Fibroblast of skin of left quadriceps (primary cell): ENCODE results near the gene SSH2.

ENCODE experiments used
- DNase-seq, 2 experiments: peaks; one replicate each; pipeline ENCODE4 v3.0.0-alpha.2; 2013; ENCODE audit warnings: low read depth in 2 of 2

Gene SSH2

DNA sequence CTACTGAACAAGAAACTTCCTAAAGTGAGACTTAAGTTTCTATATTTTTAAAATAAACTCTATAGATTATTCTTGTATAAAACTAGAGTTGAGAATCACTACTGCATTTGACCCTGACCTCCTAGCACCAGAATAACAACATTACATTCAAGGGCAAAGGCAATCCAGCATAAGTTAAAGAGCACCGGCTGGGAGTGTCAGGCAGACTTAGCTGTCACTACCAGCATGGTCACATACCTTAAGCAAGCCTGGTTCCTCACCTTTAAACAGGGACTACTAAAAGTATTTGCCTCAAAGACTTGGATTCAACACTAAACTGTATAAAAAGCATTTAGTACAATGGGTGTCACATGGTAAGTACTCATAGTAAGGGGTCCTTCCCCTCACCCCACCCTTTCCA lies 90.4 kb downstream of the SSH2 start:
- no peak for DNase-seq

DNA sequence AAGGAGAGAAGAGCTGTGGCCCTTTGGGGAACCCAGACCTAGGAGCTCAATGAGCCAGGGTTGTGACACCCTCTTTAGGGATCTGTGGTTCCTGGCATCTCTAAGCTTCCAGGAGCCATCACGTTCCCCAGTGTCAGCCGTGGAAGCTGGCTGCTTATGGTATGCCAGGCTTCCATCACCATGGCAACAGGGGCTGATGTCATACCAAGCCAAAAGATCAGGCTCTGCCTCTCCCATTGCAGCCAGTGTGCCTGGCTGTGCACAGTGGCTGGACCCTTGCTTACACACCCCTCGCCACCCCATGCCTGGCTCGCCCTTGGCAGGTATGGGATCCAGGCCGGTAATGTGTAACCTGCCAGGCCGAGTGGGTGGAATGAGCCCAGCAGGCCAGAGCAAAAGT lies 91.1 kb downstream of the SSH2 start:
- no peak for DNase-seq

DNA sequence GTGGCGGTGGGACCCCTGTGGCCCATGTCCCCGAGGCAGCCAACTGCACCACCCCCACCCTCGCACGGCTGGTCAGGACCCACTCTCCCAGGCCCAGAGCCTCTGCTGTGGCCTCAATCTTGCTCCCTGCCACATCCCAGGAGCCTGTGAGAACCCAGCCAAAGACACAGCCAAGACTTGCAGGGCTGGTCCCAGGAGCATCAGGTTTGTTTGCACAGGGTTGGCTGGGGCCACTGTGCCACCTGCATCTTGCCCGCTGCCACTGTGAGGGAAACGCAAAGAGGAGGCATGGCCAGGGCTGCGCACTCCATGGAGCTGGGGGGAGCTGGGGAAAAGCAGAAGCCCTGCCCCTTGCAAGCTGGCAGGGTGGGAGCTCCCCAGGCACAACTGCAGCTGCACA lies 92.5 kb downstream of the SSH2 start:
- DNase-seq = no peak

DNA sequence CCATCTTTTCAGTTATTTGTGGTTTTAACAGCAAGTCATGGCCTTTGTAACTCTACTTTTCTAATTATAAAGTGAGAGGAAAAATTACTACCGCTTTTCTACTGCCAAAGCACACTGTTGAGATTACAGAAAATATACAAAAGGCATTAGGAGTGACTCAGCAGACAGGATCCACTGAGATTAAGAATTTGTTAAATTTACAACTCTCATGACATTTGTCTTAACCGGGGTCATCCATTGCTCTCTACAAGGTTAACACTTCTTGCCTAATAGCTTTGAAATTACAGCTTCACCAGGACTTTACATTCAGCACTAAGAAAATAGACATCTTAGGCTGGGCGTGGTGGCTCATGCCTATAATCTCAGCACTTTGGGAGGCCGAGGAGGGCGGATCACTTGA lies 93.4 kb downstream of the SSH2 start:
- DNase-seq = peak; percentile 52 to 57

GRCh38 chr17:29835435-29836351 lies 94.3 kb downstream of the SSH2 start:
- DNase-seq = no peak

DNA sequence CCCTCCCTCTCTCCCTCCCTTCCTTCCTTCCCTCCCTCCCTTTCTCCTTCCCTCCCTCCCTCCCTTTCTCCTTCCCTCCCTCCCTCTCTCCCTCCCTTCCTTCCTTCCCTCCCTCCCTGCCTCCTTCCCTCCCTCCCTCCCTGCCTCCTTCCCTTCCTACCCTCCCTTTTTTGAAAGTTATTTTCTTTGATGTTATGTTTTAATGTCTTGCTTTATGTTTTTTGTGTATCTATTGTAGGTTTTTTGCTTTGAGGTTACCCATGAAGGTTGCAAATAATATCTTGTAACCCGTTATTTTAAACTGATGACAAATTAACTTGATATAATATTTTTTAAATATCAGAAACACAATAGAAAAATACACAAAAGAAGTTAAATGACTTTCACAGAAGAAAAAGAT lies 96.2 kb downstream of the SSH2 start:
- DNase-seq = no peak

- no peak for DNase-seq
Observed at GRCh38 chr17:29828676-29829284, 101.2 kb downstream of the SSH2 start.

DNA sequence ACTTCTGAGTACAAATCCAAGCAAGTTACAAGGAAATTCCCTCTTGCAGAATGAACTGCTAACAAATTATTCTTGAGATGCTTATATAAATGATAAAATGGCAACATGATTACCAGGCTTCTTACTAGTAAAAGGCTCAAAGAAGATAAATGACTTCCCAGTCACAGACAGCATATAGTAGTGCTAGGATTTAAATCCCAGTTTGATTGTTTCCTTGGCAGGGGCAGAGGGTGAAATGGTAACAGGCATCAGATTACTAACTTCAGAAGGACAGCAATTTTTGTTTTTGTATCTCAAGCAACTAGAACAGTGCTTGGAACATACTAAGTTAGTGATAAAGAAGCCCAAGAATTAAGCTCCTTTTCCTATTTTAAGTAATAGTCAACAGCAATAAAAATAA lies 102.8 kb downstream of the SSH2 start:
- DNase-seq = no peak

DNA sequence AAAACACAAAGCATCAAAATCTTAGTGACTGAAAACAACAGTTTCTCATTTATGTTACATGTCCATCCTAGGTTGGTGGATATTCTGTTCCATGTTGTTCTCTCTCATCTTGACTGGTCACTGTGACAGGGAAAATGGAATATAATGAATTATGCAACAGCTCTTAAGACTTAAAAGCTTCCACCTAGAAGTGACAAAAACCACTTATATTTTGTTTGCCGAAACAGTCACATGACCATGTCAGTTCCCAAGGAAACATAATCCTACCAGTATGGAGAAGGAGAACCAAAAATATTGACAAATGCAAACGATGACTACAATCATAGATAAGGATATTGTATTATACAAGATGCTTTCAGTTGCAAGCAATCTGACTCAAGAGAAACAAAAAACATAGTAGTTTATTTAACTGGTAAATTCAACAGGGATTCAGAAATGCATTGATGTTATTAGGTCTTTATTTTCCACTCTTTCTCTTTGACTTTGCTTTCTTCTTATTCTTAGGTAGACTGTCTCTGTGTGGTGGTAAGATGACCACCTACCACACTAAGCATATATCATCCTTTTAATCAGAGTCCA lies 103.8 kb downstream of the SSH2 start:
- no peak for DNase-seq

DNA sequence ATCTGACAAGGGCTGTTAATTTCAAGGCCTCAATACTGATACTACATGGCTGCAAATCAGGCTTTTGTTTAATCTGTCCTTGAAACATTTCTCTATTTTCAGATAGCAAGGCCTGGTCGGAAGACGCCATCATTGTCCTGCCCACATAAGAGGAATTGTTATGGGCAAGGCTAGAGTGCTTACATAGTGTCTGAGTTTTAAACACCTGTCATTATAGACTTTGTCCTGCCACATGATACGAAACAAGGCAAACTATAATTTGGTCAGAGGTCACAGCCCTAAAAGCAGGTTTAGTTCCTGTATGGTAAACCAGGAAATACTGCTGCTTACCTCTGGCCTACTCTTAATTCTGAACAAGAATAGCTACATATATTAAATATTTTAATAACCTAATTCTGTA lies 104.4 kb downstream of the SSH2 start:
- DNase-seq = no peak

DNA sequence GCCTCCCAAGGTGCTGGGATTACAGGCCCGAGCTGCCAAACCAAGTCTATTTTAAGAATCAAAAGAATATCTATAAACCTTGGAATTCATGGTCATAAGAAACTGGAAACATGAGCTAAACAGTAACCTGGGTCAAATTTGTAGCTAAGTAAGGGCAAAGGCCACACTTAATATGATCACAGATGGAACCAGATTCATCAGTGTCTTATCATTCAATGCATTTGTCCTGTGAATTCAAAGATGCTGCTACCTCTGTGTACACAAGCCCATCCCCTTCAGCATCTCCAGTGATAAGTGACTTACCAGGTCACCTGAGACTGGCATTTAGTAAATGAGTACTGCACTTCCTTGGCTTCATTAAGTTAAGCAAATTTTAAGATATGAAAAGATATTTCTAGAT lies 108.1 kb downstream of the SSH2 start:
- no peak for DNase-seq

GRCh38 chr17:29820425-29820824 lies 109.6 kb downstream of the SSH2 start:
- DNase-seq = no peak

GRCh38 chr17:29807520-29808361 lies 122.3 kb downstream of the SSH2 start:
- peak; percentile 43 to 46 for DNase-seq

- no peak for DNase-seq
Observed at GRCh38 chr17:29802246-29802645, 127.8 kb downstream of the SSH2 start.

GRCh38 chr17:29800457-29800856 lies 129.6 kb downstream of the SSH2 start:
- DNase-seq = no peak

DNA sequence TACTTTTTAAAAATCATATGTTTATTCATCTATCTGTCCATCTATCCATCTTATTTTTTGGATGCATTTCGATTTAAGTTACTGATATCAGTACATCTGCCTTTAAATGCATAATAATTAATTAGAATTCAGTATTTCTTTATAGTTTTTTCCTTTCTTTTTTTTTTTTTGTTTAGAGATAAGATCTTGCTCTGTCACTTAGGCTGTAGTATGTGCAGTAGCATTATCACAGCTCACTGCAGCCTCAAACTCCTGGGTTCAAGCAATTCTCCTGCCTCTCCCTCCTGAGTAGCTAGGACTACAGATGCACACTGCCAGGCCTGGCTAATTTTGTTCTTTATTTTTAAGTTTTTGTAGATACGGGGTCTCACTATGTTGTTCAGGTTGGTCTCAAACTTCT lies 133.4 kb downstream of the SSH2 start:
- no peak for DNase-seq

DNA sequence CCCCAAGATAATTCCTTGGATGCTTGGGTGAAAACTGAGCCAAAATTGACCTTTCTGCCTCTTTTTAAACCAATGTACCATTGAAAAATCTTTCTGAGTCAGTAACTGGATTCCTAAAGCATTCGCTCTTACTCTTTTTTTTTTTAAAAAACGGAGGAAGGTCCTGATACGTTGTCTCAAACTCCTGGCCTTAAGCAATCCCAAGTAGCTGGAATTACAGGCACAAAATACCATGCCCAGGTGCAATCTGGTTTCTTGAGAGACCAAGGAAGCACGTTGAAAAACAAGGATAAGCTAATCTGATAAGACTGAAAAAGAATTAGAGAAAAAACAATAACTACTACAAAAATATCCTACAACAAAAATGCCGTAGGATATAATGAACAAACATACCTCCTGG lies 136.5 kb downstream of the SSH2 start:
- no peak for DNase-seq

DNA sequence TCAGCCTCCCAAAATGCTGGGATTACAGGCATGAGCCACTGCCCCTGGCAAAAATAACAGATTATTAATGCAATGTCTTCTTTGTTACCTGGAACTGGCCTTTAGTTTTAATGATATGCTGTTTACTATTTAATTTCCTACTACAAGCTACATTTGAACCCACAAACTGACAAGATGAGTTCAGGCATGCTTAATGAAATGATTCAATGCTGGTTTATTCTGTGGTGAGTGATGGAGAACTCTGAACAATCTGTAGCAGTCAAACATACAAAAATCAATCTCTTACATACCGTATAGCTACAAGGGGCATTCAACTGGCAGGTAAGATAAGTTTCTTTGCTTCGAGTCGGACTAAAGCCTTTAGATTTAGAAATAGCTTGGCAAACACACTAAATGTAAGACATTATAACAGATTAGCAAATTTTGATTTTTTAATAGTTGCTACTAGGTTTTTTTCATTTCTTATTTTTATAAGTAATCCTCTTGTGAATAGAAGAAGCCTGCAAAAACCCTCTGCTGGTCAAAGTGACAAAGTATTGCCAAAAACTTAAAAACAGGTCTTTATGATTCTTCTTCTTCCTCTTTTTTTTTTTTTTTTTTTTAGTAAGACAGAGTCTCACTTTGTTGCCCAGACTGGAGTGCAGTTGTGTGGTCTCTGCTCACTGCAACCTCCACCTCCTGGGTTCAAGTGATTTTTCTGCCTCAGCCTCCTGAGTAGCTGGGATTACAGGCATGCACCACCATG lies 138.5 kb downstream of the SSH2 start:
- DNase-seq = no peak

DNA sequence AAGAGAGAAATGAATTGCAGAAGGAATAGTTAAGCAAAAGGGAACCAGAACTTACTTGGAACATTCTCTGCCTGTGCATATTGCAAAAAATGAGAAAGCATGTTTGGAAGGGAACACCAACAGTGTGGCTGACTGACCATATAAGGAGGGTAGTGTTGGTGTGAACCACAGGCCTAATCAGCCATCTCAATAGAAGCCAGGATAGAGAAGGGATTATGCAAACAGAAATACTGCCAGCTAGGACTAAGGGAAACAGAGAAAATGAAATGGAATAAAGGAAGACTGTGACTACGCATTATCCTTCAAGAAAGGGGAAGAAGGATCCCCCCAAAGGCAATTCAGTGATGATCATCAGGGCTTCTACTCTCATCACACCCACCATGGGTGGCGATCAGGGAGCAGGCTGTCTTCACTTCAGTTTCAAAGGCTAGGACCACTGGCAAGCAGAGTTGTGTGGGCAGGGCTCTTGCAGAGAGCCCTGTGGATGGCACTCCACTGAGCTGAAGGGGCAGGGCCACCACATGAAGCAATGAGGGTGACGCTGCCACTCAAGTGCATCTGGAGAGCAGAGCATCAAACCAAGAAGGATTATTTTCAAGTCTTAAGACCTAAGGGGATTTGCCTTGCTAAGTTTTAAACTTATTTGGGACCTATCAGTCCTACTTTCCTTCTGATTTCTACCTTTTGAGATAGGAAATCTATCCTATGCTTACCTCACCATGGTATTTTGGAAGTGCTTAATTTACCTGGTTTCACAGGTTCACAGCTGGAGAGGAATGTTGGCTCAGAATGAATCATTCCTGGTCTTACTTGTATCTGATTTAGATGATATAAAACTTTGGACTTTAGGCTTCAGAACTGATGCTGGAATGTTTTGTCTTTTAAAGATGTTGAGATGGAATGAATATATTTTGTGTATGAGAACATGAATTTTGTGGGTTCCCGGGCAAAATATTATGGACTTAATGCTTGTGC lies 140.5 kb downstream of the SSH2 start:
- DNase-seq = no peak

- no peak for DNase-seq
Observed at GRCh38 chr17:29787995-29788394, 142.0 kb downstream of the SSH2 start.
